GM12801 (cell line): ENCODE results near the gene NHLRC4.

Source experiments
- TF ChIP-seq, protein P1 (sequence below): IDR thresholded peaks from one replicate; pipeline ENCODE4 v1.5.1; 2011; ENCODE audit warnings: control low read depth; ENCODE audit not compliant: insufficient read length; ENCODE audit errors: extremely low read depth

Gene NHLRC4

DNA sequence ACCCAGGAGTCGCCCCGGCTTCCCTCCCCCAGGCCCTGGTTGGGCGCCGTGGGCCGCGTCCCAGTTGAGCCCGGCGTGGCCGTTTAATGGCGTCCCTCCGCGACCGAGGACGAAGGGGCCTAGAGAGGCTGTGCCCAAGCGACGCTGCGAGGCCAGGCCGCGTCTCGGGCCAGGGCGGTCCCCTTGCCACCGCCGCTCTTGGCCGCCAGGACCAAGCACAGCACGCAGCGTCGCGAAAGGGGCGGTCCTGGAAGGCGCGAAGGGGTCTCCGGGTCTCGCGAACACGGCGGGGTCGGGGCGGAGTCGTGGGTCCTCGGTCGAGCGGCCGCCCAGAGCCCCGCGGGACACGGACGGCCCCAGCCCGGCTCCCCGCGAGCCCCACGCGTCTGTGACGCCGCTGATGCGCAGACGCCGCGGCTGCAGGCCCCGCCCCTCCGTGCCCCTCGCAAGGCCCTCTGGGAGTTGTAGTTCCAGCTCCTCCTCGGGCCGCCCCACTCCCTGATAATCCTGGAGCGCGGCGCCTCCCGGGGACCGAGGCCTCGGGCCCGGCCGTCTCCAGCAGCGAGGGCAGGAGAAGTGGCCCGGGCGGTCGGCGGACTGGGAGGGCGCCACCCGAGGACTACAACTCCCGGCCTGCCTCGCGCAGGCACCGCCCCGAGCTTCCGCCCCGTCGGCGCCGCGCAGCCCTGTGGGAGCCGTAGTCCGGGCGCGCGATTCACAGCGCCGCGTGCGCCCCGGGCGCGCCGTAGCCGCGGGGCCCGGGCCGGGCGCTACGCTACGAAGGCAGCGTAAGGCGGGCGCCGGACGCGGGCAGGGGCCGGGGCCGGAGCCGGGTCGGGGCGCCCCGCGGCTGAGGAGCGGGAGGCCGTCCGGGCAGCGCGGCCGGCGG lies 39.5 kb upstream of the NHLRC4 start, which contains the start of gene CAPN15:
CAPN15 (plus strand) TSS at position 698 of the 889 bp plus-strand sequence. CDS start 19,127 bp downstream, outside the sequence.
- TF ChIP-seq, protein P1, sequence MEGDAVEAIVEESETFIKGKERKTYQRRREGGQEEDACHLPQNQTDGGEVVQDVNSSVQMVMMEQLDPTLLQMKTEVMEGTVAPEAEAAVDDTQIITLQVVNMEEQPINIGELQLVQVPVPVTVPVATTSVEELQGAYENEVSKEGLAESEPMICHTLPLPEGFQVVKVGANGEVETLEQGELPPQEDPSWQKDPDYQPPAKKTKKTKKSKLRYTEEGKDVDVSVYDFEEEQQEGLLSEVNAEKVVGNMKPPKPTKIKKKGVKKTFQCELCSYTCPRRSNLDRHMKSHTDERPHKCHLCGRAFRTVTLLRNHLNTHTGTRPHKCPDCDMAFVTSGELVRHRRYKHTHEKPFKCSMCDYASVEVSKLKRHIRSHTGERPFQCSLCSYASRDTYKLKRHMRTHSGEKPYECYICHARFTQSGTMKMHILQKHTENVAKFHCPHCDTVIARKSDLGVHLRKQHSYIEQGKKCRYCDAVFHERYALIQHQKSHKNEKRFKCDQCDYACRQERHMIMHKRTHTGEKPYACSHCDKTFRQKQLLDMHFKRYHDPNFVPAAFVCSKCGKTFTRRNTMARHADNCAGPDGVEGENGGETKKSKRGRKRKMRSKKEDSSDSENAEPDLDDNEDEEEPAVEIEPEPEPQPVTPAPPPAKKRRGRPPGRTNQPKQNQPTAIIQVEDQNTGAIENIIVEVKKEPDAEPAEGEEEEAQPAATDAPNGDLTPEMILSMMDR: no peak

DNA sequence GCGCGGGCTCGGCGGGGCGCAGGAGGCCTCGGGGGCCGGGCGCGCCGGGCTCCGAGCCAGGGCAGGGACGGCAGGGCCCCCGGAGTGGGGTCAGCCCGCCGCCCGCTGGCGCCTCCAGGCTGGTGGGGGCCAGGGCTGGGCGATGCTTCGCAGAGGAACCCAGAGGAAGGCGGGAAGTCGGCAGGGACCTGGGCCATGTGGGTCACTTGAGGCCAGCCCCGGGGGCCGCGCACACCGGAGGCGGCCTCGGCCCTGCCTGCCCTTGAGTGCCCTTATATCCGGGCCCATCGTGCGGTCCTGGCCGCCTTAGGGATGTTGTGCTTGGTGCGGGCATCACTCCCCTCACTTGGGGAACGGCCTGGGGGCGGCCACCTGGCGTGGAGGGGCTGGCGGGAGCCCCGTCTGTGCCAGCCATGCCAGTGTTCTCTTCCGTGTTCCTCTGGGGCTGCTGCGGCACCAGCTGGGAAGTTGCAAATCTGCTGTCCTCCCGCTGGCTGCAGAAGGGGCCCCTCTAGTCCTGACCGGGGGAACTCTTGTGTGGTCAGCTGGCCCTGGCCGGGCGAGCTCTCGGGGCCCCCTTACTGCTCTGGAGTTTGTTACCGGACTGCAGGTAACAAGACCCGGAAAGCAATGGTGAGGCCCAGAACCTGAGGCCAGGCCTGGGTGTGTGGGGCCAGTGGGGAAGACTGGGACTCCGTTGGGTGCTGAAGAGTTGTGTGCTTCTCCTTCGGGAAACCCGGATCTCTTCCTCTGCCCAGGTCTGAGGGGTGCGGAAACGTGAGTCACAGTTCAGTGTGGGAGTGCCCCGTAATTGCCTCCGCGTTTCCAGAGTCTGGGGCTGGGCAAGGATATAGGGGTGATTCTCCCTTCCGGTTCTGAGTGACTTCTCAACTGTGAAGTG lies 38.4 kb upstream of the NHLRC4 start:
- TF ChIP-seq, protein P1: no peak

DNA sequence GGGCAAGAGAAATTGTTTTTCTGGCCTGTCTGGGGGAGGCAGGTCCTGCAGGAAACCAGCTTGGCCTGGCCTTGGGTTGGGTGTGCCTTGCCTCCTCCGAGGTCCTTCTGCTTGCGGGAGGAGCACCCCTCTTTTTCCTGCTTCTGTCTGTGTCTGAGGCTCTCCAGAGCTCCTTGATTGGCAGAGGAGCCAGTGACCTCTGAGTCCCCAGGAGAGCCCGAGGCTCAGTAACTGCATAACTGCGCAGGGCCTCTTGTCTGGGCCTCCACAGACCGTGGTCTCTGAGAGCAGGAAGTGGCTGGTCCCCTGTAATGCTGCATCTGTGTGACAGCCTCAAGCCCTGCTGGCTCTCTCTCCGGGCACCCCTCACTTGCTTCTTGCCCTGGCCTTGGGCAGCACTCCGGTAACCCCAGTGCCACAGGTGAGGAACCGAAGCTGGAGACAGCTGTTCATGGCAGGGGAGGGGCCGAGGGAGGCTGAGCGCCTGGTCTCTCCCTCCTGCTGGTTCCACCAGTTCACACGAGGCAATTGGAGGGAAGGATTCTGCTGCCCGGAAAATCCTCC lies 37.7 kb upstream of the NHLRC4 start:
- TF ChIP-seq, protein P1: no peak

DNA sequence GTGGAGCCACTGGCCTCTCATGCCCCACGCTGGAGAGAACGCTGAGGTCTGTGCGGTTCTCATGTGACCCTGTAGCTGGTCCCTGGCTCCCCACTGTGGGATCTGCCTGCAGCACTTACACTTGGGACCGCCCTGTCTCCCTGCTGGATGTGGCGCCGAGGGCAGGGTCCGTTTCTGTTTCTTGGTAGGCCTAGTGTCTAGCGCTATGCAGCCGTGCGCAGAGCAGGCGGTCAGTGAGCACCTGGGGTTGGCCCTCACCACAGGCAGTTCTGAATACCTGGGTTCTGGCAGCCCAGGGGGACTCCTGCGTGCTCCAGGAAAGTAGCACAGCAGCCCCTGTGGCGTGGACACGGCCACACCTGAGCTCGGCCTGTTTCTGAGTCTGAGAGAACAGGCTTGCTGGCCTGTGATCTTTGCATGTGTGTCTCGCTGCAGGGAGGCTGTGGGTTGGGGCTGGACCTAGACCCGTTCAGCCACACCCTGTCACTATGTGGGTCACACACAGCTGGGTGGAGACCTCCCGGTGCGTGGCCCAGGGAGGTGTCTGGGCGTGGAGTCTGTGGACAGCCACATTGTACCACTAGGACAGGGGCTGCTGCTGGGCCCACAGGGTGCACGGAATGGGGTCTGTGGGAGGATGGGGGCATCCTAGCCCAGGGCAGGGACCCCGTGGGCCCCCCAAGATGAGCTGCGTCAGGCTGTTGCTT lies 36.5 kb upstream of the NHLRC4 start:
- TF ChIP-seq, protein P1: no peak

DNA sequence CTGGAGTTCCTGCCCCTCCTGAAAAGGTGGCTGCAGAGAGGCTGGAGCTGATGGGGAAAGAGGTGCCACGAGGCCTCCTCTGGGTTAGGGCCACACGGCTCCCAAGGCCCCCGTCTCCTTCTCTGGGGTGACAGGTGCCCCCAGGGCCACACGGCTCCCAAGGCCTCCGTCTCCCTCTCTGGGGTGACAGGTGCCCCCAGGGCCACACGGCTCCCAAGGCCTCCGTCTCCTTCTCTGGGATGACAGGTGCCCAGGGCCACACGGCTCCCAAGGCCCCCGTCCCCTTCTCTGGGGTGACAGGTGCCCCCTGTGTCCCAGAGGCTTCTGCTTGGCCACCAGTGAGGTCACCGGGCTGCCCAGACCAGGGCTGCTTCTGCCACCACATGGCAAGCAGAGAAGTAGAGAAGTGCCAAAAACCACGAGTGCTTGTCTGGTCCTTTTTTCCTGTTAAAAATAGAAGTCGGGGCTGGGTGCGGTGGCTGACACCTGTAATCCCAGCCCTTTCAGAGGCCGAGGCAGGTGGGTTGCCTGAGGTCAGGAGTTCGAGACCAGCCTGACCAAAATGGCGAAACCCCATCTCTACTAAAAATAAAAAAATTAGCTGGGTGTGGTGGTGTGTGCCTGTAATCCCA lies 35.2 kb upstream of the NHLRC4 start:
- TF ChIP-seq, protein P1: no peak

DNA sequence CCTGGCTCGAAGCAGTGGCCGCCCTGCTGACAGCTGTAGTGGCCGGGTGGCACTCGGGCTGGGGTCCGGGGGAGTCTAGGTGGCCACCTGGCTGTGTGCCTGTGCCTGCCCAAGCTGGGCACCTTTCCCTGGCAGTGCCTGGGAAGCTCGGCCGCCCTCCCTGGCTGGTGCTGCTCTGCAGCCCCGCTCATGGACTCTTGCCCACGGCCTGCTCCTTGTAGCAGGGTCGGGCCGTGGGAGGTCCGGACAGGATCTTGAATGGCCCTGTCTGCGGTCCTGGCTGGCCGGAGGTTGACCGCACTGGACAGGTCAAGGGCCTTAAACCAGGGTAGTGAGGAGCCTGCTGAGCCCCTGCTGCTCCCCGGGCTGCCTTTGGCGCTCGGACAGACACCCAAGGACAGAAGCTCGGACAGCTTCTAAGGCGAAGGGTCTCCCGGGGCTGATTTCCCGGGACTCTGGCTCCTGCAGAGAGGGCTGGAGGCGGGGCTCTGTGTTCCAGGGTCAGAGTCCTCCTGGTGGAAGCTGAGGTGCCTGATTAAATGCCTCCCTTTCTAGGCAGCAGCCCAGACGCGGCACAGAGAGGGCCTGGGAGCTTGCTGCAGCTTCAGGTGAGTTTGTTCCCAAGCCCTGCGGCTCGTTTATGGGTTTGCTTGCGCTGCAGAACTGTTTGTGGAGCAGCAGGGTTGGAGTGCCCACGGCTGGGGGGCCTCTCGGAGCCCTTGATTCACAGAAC lies 33.2 kb upstream of the NHLRC4 start:
- TF ChIP-seq, protein P1: no peak
